ENCODE results near the gene FOSB. TPM values are rescaled to one million over a fixed set of nuclear protein-coding genes. Genes with fewer than 3 reads are reported as not detected.
A peak's percentile ranks its signal among the peaks of the same experiment; 100 is the strongest.

Gene FOSB
- total RNA-seq, 1 experiment from 2014 or later, result 1.7 TPM

- no CpG with 5 or more reads among the region's 28 CpGs for WGBS (ENCODE audit: extremely low coverage, insufficient read length, low lambda C conversion rate)
These were observed 41.3 kb downstream of the FOSB start for GRCh38 chr19:45508861-45509691.

More at GRCh38 chr19:45508861-45509691, 41.3 kb downstream of the FOSB start:
- Histone ChIP-seq H2BK15ac (ENCODE audit: low read depth, low read length) (no peak overlapping the region), H3K56ac (ENCODE audit: insufficient read length, low read depth, low read length) (no peak overlapping the region), H3K79me2 (ENCODE audit: insufficient read depth, low read length) (peaks cover 43% of the 10 kb centered on the region; the same call in 1 of the 2 replicates), H2AK5ac (ENCODE audit: insufficient read length, low read length) (no peak overlapping the region), H3K27me3 (ENCODE audit: insufficient read depth, low read length) (no peaks in the 10 kb centered on the region), H4K5ac (ENCODE audit: insufficient read length, low read depth, low read length) (no peak overlapping the region), H3K23ac (ENCODE audit: insufficient read length, low read depth, low read length) (no peak overlapping the region), H4K20me1 (ENCODE audit: control insufficient read depth, insufficient read depth, insufficient read length) (no peaks in the 10 kb centered on the region), H3K18ac (ENCODE audit: insufficient read length, low read depth, low read length) (peak overlapping the region; percentile 78), H3K4ac (ENCODE audit: low read depth, low read length) (no peak overlapping the region), H3K23me2 (ENCODE audit: insufficient read length, low read depth, low read length, poor library complexity, severe bottlenecking) (peaks cover 20% of the 10 kb centered on the region), H3K79me1 (ENCODE audit: insufficient read depth, low read depth, low read length, poor library complexity, severe bottlenecking) (peaks cover 16% of the 10 kb centered on the region), H2BK120ac (ENCODE audit: low read depth, low read length, poor library complexity, severe bottlenecking) (peak overlapping the region; percentile 71), H2BK12ac (ENCODE audit: insufficient read length, low read depth, low read length) (no peak overlapping the region), H3K14ac (ENCODE audit: insufficient read depth, low read length) (peak overlapping the region; percentile 39; the same call in 1 of the 2 replicates), H3K9me3 (ENCODE audit: control insufficient read depth, low read depth, low read length) (no peaks in the 10 kb centered on the region), H4K8ac (replicated peaks; ENCODE audit: insufficient read length, low read depth, low read length) (no peak overlapping the region), H2BK5ac (ENCODE audit: insufficient read length, low read length) (peak overlapping the region; percentile 42), H2BK20ac (ENCODE audit: low read depth, low read length, poor library complexity, severe bottlenecking) (no peak overlapping the region), H4K91ac (ENCODE audit: insufficient read length, low read depth, low read length) (no peak overlapping the region), H3K9ac (ENCODE audit: extremely low read depth, insufficient read length, low read length) (peak overlapping the region; percentile 63), H3T11ph (ENCODE audit: low read length) (no peak overlapping the region), H3K4me2 (ENCODE audit: insufficient read depth, insufficient read length, low read length) (peak overlapping the region; percentile 88), H2AFZ (ENCODE audit: low read length) (no peak overlapping the region), H3K27ac (ENCODE audit: insufficient read length, low read depth, low read length) (peak overlapping the region; percentile 55), H3K4me1 (ENCODE audit: insufficient read depth, low read length) (no peaks in the 10 kb centered on the region; the same call in 1 of the 2 replicates)
- Mint-ChIP-seq H3K36me3 (ENCODE audit: insufficient read depth in 1 of 3, low read depth in 3 of 3) (peaks cover 4 to 26% (median 11%) of the 10 kb centered on the region in 3 experiments), H3K27ac (peak overlapping the region; percentile 77 to 96 (median 94); a peak in 6 of 7 replicates), H3K4me3 (peak overlapping the region; percentile 81 to 90), H3K27me3 (ENCODE audit: low read depth) (no peaks in the 10 kb centered on the region), H3K4me1 (peaks cover 20 to 26% of the 10 kb centered on the region in 2 experiments), H3K9me3 (no peaks in the 10 kb centered on the region; a peak in 1 of 5 replicates)
- DNase-seq, result peak; percentile 88
- no peak for TF ChIP-seq CTCF (conservative IDR thresholded peaks at IDR 0.05)

All from H9 (cell line).